Measurements from ENCODE around the gene FGF12.

- no peak for TF ChIP-seq CTCF (IDR thresholded peaks at IDR 0.05; ENCODE audit: insufficient read depth, low read length, poor library complexity, severe bottlenecking)
- no peak for TF ChIP-seq EZH2phosphoT487 (conservative IDR thresholded peaks at IDR 0.05; ENCODE audit: low read length)
Measured at GRCh38 chr3:192653862-192654261, 73.5 kb downstream of the FGF12 start.

Data from SU-DHL-6 (cell line).